ENCODE measurements around the gene FYN.
"Not testable (repeated sequence)": the region's sequence is repeated elsewhere in the genome, so short reads cannot be mapped to it uniquely, and the experiment has no call there.

FYN gene

GRCh38 chr6:111653979-111654378 is 219.3 kb downstream of the FYN start:
- DNase-seq: no peak

GRCh38 chr6:111653434-111653833 is 219.8 kb downstream of the FYN start:
- no peak for DNase-seq

GRCh38 chr6:111652156-111652555 is 221.1 kb downstream of the FYN start:
- no peak for DNase-seq

- peak; percentile 9 to 12 for DNase-seq
These were observed 221.8 kb downstream of the FYN start for GRCh38 chr6:111651185-111652034.

- no peak for DNase-seq
These were observed 223.2 kb downstream of the FYN start for GRCh38 chr6:111650049-111650448.

- DNase-seq: no peak
These were observed 225.2 kb downstream of the FYN start for GRCh38 chr6:111648100-111648499.

- no peak for DNase-seq
These were observed 226.3 kb downstream of the FYN start for GRCh38 chr6:111646942-111647341.

- no peak for DNase-seq
These were observed 227.2 kb downstream of the FYN start for GRCh38 chr6:111646034-111646433.

- no peak for DNase-seq
These were observed 228.3 kb downstream of the FYN start for GRCh38 chr6:111644893-111645430.

- peak; percentile 56 to 62 for DNase-seq
These were observed 230.6 kb downstream of the FYN start for GRCh38 chr6:111642463-111643158.

- DNase-seq: no peak
These were observed 234.0 kb downstream of the FYN start for GRCh38 chr6:111639266-111639665.

- DNase-seq: not testable (repeated sequence)
These were observed 238.3 kb downstream of the FYN start for GRCh38 chr6:111634981-111635380.

- DNase-seq: no peak
These were observed 239.4 kb downstream of the FYN start for GRCh38 chr6:111633822-111634221.

- no peak for DNase-seq
These were observed 240.6 kb downstream of the FYN start for GRCh38 chr6:111632468-111633247.

GRCh38 chr6:111631903-111632460 is 241.3 kb downstream of the FYN start:
- no peak for DNase-seq

- no peak for DNase-seq
These were observed 242.2 kb downstream of the FYN start for GRCh38 chr6:111631018-111631417.

- DNase-seq: no peak
These were observed 245.0 kb downstream of the FYN start for GRCh38 chr6:111628142-111628850.

GRCh38 chr6:111626441-111626840 is 246.8 kb downstream of the FYN start:
- DNase-seq: no peak

GRCh38 chr6:111625461-111626391 is 247.5 kb downstream of the FYN start:
- DNase-seq: no peak

- DNase-seq: no peak
These were observed 248.2 kb downstream of the FYN start for GRCh38 chr6:111625099-111625416.
